GM11168 (cell line): ENCODE measurements around the gene FMC1.
"Not testable (repeated sequence)": the region's sequence is repeated elsewhere in the genome, so short reads cannot be mapped to it uniquely, and the experiment has no call there.

Experiments used
- in situ Hi-C: fragments of 300-500 bp; cut with MboI; formaldehyde crosslinking; loops from one replicate; pipeline ENCODE4 v1.12.0; 2022; ENCODE audit warnings: low sequenced_read_pairs; ENCODE audit not compliant: unreplicated experiment

FMC1 gene

GRCh38 chr7:139341058-139341775 is at the start of gene FMC1:
Gene FMC1, plus strand, starts transcription at chr7:139341337. Its CDS starts 48 bp downstream, at chr7:139341385.
- in situ Hi-C loops, result no loop called here

GRCh38 chr7:139292821-139293220 is 48.3 kb upstream of the FMC1 start:
- in situ Hi-C loops, result no loop called here

- in situ Hi-C loops, result no loop called here
Measured at GRCh38 chr7:139293534-139293933, 47.6 kb upstream of the FMC1 start.

- in situ Hi-C loops, result no loop called here
Measured at GRCh38 chr7:139294241-139294640, 46.9 kb upstream of the FMC1 start.

GRCh38 chr7:139294951-139295575 is 46.1 kb upstream of the FMC1 start:
- in situ Hi-C loops, result no loop called here

- in situ Hi-C loops, result no loop called here
Measured at GRCh38 chr7:139297795-139298194, 43.3 kb upstream of the FMC1 start.

GRCh38 chr7:139299296-139299695 is 41.8 kb upstream of the FMC1 start:
- in situ Hi-C loops, result no loop called here

GRCh38 chr7:139300390-139300789 is 40.7 kb upstream of the FMC1 start:
- in situ Hi-C loops, result no loop called here

- in situ Hi-C loops, result no loop called here
Measured at GRCh38 chr7:139304517-139304916, 36.6 kb upstream of the FMC1 start.

- in situ Hi-C loops, result no loop called here
Measured at GRCh38 chr7:139317939-139318505, 23.1 kb upstream of the FMC1 start.

GRCh38 chr7:139321071-139321745 is 19.9 kb upstream of the FMC1 start:
- in situ Hi-C loops, result no loop called here

GRCh38 chr7:139324709-139325108 is 16.4 kb upstream of the FMC1 start:
- in situ Hi-C loops, result not testable (repeated sequence)

- in situ Hi-C loops, result no loop called here
Measured at GRCh38 chr7:139328375-139328774, 12.8 kb upstream of the FMC1 start.

- in situ Hi-C loops, result no loop called here
Measured at GRCh38 chr7:139329119-139329518, 12.0 kb upstream of the FMC1 start.

GRCh38 chr7:139330333-139331030 is 10.7 kb upstream of the FMC1 start:
- in situ Hi-C loops, result no loop called here

- in situ Hi-C loops, result no loop called here
Measured at GRCh38 chr7:139332697-139333359, 8.3 kb upstream of the FMC1 start.

- in situ Hi-C loops, result not testable (repeated sequence)
Measured at GRCh38 chr7:139333443-139333842, 7.7 kb upstream of the FMC1 start.

GRCh38 chr7:139334399-139335150 is 6.6 kb upstream of the FMC1 start:
- in situ Hi-C loops, result no loop called here

- in situ Hi-C loops, result no loop called here
Measured at GRCh38 chr7:139339025-139339424, 2.1 kb upstream of the FMC1 start.
